Measurements from ENCODE around the gene ABHD17C.
A peak's percentile ranks its signal among the peaks of the same experiment; 100 is the strongest.

Gene ABHD17C

GRCh38 chr15:80691575-80691974 lies 3.5 kb upstream of the ABHD17C start:
- no peak for DNase-seq

DNA sequence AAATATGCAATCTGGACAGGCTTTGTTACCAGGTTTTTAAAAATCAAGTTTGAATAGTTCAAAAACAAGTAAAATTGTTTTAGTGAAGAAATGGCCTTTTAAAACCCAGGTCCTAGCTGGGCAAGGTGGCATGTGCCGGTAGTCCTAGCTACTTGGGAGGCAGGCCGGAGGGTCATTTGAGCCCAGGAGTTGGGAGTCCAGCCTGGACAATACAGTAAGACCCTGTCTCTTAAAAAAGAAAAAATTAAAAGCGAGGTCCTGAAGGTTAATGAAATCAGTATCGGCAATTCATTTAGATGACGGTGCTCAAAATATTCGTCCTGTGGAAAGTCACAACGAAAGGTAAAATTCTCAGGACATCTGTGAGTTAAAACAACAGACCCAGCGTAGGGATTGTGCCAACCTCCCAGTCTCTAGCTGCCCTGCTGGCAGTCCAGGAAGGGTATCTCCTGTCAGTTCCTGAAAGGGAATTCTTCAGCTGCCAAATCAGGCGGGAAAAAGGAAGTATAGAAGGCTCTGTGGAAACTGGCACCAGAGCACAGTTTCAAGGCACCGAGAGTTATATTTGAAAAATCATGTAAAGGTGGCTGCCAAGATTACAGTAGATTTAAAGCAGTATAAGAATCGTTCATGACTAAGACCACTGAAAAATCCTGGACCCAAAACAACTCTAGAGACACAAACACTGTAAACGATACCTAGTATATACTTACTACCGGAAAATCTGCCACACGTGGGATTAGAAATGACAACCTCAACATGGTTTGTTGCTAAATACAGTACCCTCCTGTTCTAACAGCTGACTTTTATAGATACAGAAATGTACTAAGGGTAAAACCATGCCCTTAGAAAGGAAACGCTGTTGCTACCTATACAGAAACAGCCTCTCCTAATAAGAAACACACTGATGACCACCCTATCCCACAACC lies 1.2 kb upstream of the ABHD17C start:
- DNase-seq: no peak

GRCh38 chr15:80694611-80695098 lies 455 bp upstream of the ABHD17C start:
- DNase-seq: no peak

GRCh38 chr15:80695911-80696661 lies 976 bp downstream of the ABHD17C start:
- peak; percentile 42 for DNase-seq

GRCh38 chr15:80697075-80697685 lies 2.1 kb downstream of the ABHD17C start:
- DNase-seq: no peak

- DNase-seq: no peak
These were observed 3.6 kb downstream of the ABHD17C start for GRCh38 chr15:80698676-80699075.

GRCh38 chr15:80699981-80700380 lies 4.9 kb downstream of the ABHD17C start:
- DNase-seq: no peak

- DNase-seq: no peak
These were observed 6.7 kb downstream of the ABHD17C start for GRCh38 chr15:80701676-80702311.

DNA sequence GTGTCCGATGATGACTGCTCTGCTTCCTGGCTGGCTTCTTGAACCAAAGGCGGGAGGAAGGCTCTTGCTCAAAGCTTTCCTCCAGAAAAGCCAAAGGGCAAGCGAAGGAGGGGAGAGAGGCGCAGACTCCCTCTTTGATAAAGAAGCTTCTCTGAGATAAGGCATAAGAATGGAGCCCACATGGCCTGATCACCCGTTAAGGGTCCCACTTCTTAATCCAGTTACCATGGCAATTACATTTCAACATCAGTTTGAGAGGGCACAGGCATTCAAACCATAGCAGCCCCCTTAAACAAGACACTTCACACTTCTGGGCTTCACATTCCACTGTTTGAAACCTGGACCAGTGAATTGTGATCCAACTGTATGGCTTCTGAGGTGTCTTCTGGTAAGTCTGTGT lies 8.0 kb downstream of the ABHD17C start:
- DNase-seq: no peak

DNA sequence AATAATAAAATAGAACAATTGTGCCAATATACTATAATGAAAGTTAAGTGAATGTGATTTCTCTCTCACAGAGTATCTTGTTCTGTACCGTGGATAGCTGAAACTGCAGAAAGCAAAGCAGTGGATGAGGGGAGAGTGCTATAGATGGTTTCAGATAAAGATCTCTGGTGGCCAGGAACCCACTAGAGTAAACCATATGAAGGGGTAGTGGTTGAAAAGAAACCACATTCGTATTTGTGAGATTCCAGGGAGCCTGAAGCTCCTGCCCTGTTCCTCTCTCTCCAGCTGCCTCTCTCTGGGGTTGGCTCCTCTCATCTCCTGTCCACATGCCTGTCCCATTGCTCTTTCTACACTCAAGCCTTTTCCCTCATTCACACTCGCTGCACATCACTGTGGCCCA lies 8.9 kb downstream of the ABHD17C start:
- DNase-seq: no peak

DNA sequence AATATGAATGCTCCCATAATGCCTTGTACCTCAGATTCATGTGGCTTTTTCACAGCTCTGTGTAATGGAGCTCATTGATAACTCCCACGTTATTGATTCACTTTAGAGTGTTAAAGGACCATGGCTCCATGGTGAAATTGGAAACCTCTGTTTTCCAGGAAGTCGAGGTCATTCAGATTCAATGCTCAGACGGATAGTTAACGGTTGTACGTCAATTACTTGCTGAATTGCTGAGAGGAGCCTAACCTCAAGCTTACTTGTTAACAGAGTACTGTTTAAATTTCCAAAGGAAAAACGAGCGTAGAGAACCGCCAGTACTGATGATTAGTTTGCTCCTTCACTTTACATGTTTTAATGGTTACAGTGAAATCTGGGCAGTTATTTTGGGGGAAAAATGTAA lies 11.1 kb downstream of the ABHD17C start:
- no peak for DNase-seq

DNA sequence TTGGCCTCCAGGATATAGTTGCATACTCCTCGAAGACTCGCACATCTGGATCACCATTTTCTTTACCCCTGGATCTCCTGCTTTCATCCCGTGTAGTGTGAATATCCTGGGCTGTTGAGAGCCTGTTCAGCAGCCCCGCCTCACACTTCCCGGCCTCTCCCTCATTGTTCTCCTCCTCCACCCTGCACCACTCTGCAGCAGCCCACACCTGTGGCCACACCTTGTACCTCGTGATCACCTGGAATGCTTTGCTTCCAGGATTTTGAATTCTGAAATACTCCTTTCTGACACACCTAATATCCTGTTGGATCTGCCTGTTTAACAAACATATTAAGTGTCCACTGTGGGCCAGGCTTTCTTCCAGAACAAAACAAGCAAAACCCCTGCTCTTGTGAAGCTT lies 14.4 kb downstream of the ABHD17C start:
- DNase-seq: no peak

- no peak for DNase-seq
These were observed 15.8 kb downstream of the ABHD17C start for GRCh38 chr15:80710635-80711554.

DNA sequence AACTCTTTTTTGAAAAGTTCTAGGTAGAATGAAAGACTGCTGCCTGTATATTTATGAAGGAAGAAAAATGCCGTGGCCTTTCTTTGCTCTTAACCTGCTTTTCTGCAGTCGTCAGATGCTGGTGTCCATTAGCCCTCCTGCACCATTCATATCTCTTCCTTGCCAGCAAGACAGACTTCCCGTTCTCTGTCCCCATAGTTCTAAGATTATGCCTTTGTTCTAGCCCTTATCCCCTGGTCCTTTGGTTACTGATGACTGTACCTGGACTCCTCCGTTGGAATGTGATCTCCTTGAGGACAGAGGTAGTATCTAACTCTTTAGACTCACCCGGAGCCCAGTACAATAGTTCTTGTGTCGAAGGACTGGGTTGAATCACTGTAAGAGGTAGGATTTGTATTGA lies 16.8 kb downstream of the ABHD17C start:
- no peak for DNase-seq

- no peak for DNase-seq
These were observed 17.8 kb downstream of the ABHD17C start for GRCh38 chr15:80712956-80713355.

GRCh38 chr15:80721476-80721875 lies 26.4 kb downstream of the ABHD17C start:
- no peak for DNase-seq

DNA sequence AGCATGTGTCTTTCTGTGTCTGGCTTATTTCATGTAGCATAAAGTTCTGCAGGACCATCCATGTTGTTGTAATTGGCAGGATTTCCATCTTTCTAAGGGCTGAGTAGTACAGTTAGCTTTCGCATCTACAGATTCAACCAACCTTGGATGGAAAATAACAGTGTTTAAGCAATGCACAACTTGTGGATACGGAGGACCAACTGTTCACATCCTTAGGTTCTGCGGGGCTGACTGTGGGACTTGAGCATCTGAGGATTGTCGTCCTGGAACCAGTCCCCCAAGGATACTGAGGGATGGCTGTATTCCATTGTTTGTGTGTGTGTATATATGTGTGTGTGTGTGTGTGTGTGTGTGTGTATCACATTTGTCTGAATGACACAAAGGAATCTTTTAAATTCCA lies 27.7 kb downstream of the ABHD17C start:
- no peak for DNase-seq

GRCh38 chr15:80727196-80727595 lies 32.1 kb downstream of the ABHD17C start:
- DNase-seq: no peak

GRCh38 chr15:80727596-80727995 lies 32.5 kb downstream of the ABHD17C start:
- no peak for DNase-seq

DNA sequence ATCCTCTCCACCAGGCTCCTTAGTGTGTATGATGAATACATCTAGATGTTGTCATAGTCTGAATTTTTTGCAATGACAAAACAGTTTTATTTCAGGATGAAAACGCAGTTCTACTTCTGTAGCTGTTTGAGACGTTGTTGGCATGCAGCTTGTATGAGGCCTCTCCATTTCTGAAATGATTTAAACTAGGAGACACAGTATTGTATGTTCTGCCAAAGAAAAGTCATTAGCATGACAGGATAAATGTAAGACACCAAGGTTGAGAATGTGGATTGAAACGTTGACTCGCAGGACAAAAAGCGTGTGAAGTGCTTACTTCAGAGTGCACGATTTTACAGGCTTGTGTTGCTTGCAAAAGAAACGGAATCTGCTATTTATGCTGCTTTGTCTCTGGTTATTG lies 35.3 kb downstream of the ABHD17C start:
- no peak for DNase-seq

DNA sequence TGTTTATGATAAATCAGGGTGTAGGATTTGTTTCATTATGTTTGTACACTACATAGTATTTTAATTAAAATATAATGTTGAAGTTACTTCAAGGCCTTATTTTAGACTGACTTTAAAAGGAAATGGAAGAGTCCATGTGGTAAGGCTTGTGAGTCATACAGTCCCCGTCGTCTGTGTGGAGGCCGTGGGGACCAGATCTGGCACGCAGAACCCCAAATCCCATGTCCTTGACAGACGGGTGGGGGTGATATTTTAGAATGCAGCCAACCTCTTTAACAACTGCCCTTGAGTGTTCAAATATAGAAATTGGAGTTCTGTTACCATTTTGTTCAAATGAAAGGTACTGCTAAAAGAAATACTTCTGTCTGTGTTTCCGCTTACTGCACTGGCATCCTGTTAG lies 35.8 kb downstream of the ABHD17C start:
- no peak for DNase-seq

- no peak for DNase-seq
These were observed 37.1 kb downstream of the ABHD17C start for GRCh38 chr15:80732167-80732566.
